Measurements from ENCODE around the gene ICOSLG.
"Not testable (repeated sequence)": the region's sequence is repeated elsewhere in the genome, so short reads cannot be mapped to it uniquely, and the experiment has no call there.

GRCh38 chr21:44211978-44212377 lies 28.8 kb downstream of the ICOSLG start:
- TF ChIP-seq CTCF, EP300, POLR2A (IDR thresholded peaks at IDR 0.05): not testable (repeated sequence)
